GM18511 (cell line): ENCODE measurements around the gene AKAP9.
"Not testable (repeated sequence)": the region's sequence is repeated elsewhere in the genome, so short reads cannot be mapped to it uniquely, and the experiment has no call there.

Experiments used
- ATAC-seq: cut with Tn5 transposase; IDR thresholded peaks from one replicate; pipeline ENCODE4 v1.9.1; 2021; ENCODE audit warnings: mild to moderate bottlenecking, moderate library complexity; ENCODE audit not compliant: unreplicated experiment

The AKAP9 gene

DNA sequence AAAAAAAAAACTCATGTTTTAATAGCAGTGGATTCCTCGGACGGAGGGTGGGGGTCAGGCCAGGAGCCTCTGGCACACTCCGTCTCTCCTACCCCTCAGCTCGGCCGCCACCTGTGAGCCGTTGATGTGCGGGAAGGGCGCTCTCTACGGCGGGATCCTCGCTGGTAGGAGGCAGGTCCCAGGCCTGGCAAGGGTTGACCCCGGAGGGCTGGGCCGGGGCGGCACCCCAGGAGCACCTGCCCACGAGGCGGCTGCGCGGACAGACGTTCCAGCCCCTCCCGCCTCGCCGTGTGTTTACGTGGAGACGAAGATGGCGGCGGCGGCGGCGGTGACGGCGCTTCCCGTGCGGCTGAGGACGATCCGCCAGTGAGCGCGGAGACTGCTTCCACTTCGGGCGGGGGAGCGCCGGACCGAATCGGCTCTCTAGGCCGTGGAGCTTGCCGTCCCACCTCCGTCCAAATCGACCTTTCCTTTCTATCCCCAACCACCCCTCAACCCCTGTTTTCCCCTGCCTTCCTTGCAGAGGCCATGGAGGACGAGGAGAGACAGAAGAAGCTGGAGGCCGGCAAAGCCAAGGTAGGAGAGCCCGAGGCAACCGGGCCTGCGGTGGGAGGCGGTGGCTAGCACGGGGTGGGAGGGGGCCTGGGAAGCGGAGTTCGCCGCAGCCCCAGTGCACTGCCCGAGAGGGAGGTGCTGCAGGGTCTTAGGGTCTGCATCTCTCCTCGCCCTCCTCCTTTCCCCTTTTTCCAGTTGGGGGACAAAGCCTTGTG, at the start of gene AKAP9:
Gene AKAP9, plus strand, starts transcription at position 291 of the 770 bp plus-strand sequence. Its CDS starts 238 bp downstream, at position 529.
- ATAC-seq: peak; percentile 96

DNA sequence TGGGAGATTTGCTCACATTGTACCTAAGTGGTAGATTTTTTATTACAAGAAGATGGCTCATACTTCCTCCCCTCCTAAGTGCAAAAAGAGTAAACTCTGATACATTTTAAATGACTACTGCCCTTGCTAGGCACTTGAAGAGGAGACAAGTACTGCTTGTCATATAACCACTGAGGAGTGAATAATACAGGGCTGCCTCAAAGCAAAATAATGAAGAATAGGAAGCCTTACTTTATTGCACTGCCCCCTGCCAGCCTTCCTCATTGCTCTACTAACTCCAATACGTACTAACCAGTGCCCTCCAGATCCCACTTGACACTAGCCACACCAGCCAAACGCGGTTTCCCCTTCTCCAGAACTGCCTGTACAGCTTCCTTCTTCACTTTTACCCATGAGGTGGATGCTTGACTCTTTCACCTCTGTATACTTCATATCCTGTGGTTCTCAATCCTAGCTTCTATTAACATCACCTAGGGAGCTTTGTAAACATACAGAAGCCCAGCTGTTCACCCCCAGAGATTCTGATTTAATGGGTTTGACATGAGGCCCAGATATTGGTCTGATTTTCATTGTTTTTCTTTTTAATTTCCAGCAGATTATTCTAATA, 48.5 kb upstream of the AKAP9 start:
- ATAC-seq: no peak

- no peak for ATAC-seq
Measured at GRCh38 chr7:91892821-91893340, 47.8 kb upstream of the AKAP9 start.

GRCh38 chr7:91893699-91894098, 47.0 kb upstream of the AKAP9 start:
- not testable (repeated sequence) for ATAC-seq

DNA sequence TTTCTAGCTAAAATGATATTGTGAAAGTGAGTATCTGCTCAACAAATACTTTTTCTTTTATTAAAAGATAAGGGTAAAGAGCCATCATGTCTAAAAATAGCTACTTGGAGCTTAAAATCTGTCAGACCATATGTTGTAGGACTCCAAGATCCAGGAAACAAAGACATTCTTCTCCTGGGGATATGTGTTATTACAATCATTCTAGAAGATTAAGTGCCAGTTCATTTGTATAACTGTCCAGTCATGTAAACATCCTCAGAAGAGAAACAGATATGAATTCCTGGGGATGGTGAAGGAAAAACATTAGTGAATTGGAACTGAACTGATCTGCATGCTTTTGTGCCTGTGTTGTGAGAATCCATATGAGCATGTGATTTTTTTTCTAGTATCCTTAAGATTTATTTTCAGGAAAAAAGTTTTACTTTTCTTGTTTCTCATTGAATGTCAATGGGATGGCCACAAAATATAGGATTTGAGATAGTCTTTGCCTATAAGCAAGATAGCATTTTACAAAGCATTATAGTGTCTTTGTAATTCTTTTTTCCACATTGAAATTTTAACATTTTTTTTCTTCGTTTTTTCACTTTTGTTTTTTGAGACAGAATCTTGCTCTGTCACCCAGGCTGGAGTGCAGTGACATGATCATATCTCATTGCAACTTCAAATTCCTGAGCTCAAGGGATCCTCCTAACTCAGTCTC, 45.7 kb upstream of the AKAP9 start:
- ATAC-seq: no peak

- no peak for ATAC-seq
Measured at GRCh38 chr7:91898240-91898992, 42.2 kb upstream of the AKAP9 start.

- ATAC-seq: no peak
Measured at GRCh38 chr7:91899563-91899962, 41.1 kb upstream of the AKAP9 start.

DNA sequence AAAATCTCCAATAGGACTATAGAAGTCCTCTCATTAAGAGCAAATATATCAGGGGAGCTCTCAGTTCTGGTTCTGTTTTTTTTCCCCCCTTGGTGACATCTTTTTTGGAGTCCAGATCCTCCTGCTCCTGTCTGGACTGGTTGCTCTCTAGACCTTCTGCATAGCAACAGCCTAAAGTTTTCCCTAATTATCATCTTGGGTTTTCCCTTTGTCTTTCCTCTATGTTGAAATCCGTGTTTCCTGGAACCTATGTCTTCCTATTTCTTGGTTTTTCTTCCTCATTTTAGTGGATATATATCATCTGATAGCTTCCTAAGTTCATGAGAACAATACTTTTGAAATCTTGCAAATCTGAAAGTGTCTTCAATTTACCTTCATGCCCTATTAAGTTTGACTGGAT, 30.5 kb upstream of the AKAP9 start:
- ATAC-seq: no peak

- ATAC-seq: no peak
Measured at GRCh38 chr7:91911121-91911520, 29.5 kb upstream of the AKAP9 start.

- ATAC-seq: no peak
Measured at GRCh38 chr7:91912494-91912893, 28.2 kb upstream of the AKAP9 start.

GRCh38 chr7:91913612-91914011, 27.1 kb upstream of the AKAP9 start:
- no peak for ATAC-seq

DNA sequence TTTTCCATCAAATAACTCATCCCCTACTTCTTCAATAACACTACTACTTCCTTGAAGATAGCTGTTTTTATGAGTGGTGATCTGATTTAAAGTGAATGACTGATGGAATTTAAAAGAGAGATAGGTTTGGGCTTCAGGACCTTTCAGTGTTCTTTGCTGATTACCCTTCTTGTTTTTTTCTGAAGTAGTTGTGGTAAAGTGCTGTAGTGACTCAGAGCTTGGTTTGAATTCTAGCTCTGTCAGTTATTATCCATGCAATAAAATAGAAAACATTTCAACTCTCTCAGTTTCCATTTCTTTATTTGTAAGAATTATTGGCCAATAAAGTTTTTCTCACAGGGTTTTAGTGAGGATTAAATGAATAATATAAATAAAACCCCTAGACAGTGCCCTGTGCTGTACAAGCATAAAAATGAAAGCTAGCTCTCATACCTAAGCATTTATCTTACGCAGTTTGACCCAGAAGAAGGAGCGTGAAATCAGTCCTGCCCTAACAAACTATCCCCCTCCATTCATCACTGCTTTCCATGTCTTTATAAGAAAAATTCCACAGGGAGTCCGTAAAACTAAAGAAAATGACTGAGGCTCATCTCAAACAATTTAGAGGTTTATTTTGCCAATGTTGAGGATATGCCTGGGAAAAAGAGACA, 25.1 kb upstream of the AKAP9 start:
- ATAC-seq: no peak

DNA sequence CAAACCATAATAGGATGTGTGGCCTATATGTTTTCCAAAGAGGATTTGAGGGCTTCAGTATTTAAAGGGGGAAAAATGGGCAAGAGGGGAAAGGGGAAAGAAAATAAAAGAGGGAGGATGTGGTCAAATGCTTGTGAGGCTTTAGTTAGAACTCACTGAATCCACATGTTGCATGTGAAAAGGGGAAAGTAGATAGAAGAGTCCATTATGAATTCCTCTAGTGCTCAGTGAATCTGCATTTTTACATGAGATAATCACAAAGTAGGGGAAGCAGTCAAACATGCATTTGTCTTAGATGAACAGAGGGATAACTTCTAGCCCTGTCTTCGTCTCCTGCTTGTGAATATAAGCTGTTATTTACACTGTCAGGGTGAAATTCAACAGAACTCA, 24.6 kb upstream of the AKAP9 start:
- ATAC-seq: no peak

- no peak for ATAC-seq
Measured at GRCh38 chr7:91918356-91918755, 22.3 kb upstream of the AKAP9 start.

DNA sequence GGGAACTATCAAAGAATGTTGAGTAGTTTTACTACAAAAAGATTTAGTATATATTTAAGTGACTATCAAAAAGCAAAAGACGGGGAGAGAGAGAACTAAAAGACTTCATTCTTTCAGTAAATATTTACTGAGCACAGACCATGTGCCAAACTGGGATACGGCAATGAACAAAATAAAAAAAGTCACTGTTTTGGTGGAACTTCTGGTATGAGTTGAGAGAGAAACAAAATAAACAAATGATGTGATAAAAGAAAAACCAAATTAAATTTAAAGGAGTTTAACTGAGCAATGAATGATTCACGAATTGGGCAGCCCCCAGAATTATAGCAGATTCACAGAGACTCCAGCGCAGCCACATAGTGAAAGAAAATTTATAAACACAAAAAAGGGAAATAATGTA, 17.8 kb upstream of the AKAP9 start:
- no peak for ATAC-seq

GRCh38 chr7:91927912-91928311, 12.8 kb upstream of the AKAP9 start:
- no peak for ATAC-seq

- ATAC-seq: peak; percentile 95
Measured at GRCh38 chr7:91929463-91929862, 11.2 kb upstream of the AKAP9 start.

- peak; percentile 36 for ATAC-seq
Measured at GRCh38 chr7:91940171-91940570, 491 bp upstream of the AKAP9 start.

DNA sequence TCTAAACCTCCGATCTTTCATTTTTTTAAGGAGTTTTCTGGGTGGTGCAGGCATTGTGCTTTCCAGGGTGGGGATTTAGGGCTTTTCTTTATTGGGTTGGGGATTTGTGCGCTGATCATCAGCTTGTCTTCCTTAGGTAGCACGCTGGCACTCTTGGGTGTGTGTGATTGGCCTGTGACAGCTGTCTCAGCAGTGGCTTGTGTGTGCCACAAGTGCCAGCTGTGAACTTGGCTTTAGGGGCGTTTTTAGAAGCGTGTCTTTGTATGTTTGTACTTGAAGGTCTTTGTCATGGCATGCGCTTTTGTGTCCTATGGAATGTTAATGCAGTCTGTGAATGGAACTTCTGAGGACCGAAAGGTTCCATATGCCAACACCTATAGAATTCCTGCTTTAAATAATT, 788 bp downstream of the AKAP9 start:
- peak; percentile 26 for ATAC-seq

GRCh38 chr7:91942312-91942711, 1.6 kb downstream of the AKAP9 start:
- ATAC-seq: no peak

- not testable (repeated sequence) for ATAC-seq
Measured at GRCh38 chr7:91944970-91945369, 4.3 kb downstream of the AKAP9 start.
